SK-MEL-5 (cell line): ENCODE results near the gene TFEB. TPM values are rescaled to one million over a fixed set of nuclear protein-coding genes. Genes with fewer than 3 reads are reported as not detected.

Experiments
- DNase-seq: peaks from one replicate; pipeline ENCODE4 v3.0.0-alpha.2; 2016; ENCODE audit warnings: low read depth, low spot score
- in situ Hi-C: cut with HindIII; loops from 2 replicates; pipeline ENCODE4 v1.10.0; 2016; ENCODE audit warnings: low sequenced_read_pairs, high pct_unique_total_duplicates, low pct_unique_long_range_greater_than_20kb
- total RNA-seq: library from RNA; depleted of rRNA; stranded (reverse); fragments of >200 nt; shearing (Covaris generic); gene quantifications from 2 replicates; pipeline ENCODE4 v1.2.3, GENCODE V29; 2014

Gene TFEB
- total RNA-seq, 1 experiment from 2014 or later, result 1.9 TPM

- in situ Hi-C loops, result no loop called here
- no peak for DNase-seq
Measured at GRCh38 chr6:41704028-41704427, 31.4 kb downstream of the TFEB start.

- DNase-seq, result no peak
Measured at GRCh38 chr6:41702771-41703494, 32.5 kb downstream of the TFEB start.

GRCh38 chr6:41702089-41702745 lies 33.2 kb downstream of the TFEB start:
- no peak for DNase-seq
- in situ Hi-C loops, result no loop called here

More at GRCh38 chr6:41702771-41703494, 32.5 kb downstream of the TFEB start:
- in situ Hi-C loops, result no loop called here

- in situ Hi-C loops, result no loop called here
- DNase-seq, result no peak
Measured at GRCh38 chr6:41700463-41701347, 34.7 kb downstream of the TFEB start.

GRCh38 chr6:41699063-41699462 lies 36.3 kb downstream of the TFEB start:
- in situ Hi-C loops, result no loop called here

GRCh38 chr6:41697861-41698781 lies 37.3 kb downstream of the TFEB start:
- in situ Hi-C loops, result no loop called here
- no peak for DNase-seq

More at GRCh38 chr6:41699063-41699462, 36.3 kb downstream of the TFEB start:
- DNase-seq, result no peak

GRCh38 chr6:41696788-41697187 lies 38.6 kb downstream of the TFEB start:
- DNase-seq, result no peak
- in situ Hi-C loops, result no loop called here

GRCh38 chr6:41695825-41696224 lies 39.6 kb downstream of the TFEB start:
- DNase-seq, result no peak
- in situ Hi-C loops, result no loop called here

- in situ Hi-C loops, result no loop called here
Measured at GRCh38 chr6:41694815-41695526, 40.4 kb downstream of the TFEB start.

GRCh38 chr6:41693281-41694240 lies 41.8 kb downstream of the TFEB start:
- no peak for DNase-seq
- in situ Hi-C loops, result no loop called here

More at GRCh38 chr6:41694815-41695526, 40.4 kb downstream of the TFEB start:
- DNase-seq, result no peak

- in situ Hi-C loops, result no loop called here
- DNase-seq, result no peak
Measured at GRCh38 chr6:41692730-41693129, 42.7 kb downstream of the TFEB start.

GRCh38 chr6:41692080-41692675 lies 43.2 kb downstream of the TFEB start:
- in situ Hi-C loops, result no loop called here
- no peak for DNase-seq

GRCh38 chr6:41691426-41692079 lies 43.9 kb downstream of the TFEB start:
- in situ Hi-C loops, result no loop called here
- DNase-seq, result no peak

GRCh38 chr6:41690541-41691330 lies 44.7 kb downstream of the TFEB start:
- no peak for DNase-seq
- in situ Hi-C loops, result no loop called here
